ENCODE results near the gene SCAMP3. TPM values are rescaled to one million over a fixed set of nuclear protein-coding genes. Genes with fewer than 3 reads are reported as not detected.
"Not testable (repeated sequence)": the region's sequence is repeated elsewhere in the genome, so short reads cannot be mapped to it uniquely, and the experiment has no call there.

Gene SCAMP3
- total RNA-seq, 1 donor from 2014 or later, result 65.8 TPM

- no peaks in the 10 kb centered on the region for H3K36me3 Mint-ChIP-seq (ENCODE audit: unreplicated experiment)
- H3K27ac Mint-ChIP-seq (ENCODE audit: unreplicated experiment), result no peak overlapping the region
- H3K9me3 Mint-ChIP-seq (ENCODE audit: unreplicated experiment), result no peaks in the 10 kb centered on the region
- no peaks in the 10 kb centered on the region for H3K27me3 Mint-ChIP-seq (ENCODE audit: unreplicated experiment)
- no peak for TF ChIP-seq CTCF (IDR thresholded peaks at IDR 0.05; ENCODE audit: partially characterized antibody, unreplicated experiment)
- no peak overlapping the region for H3K4me3 Mint-ChIP-seq (ENCODE audit: unreplicated experiment)
- DNase-seq, result no peak
- peaks cover 4% of the 10 kb centered on the region for H3K4me1 Mint-ChIP-seq (ENCODE audit: low read depth, unreplicated experiment)
Observed at GRCh38 chr1:155236451-155236850, 25.7 kb downstream of the SCAMP3 start.

DNA sequence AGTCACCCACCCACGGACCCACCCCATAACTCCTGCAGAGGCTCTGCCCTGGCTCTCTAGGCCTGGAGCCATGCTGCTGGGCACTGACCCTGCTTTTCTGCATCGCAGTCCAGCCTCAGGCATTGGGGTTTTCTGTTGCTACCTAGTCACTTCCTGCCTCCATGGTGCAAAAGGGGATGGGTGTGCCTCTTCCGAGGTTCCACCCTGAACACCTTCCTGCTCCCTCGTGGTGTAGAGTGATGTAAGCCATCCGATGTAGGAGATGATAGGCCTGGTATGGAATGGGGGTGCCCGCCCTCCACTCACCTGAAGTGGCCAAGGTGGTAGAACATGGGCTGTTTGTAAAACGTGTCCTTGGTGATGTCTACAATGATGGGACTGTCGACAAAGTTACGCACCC is 26.8 kb downstream of the SCAMP3 start:
- not testable (repeated sequence) for H3K27ac Mint-ChIP-seq (ENCODE audit: unreplicated experiment); H3K4me1 Mint-ChIP-seq (ENCODE audit: low read depth, unreplicated experiment); H3K27me3 Mint-ChIP-seq (ENCODE audit: unreplicated experiment); H3K4me3 Mint-ChIP-seq (ENCODE audit: unreplicated experiment); H3K36me3 Mint-ChIP-seq (ENCODE audit: unreplicated experiment); DNase-seq; H3K9me3 Mint-ChIP-seq (ENCODE audit: unreplicated experiment)

- peaks cover 12% of the 10 kb centered on the region for H3K27me3 Mint-ChIP-seq (ENCODE audit: unreplicated experiment)
- H3K27ac Mint-ChIP-seq (ENCODE audit: unreplicated experiment); DNase-seq; H3K4me3 Mint-ChIP-seq (ENCODE audit: unreplicated experiment); H3K9me3 Mint-ChIP-seq (ENCODE audit: unreplicated experiment); H3K4me1 Mint-ChIP-seq (ENCODE audit: low read depth, unreplicated experiment); H3K36me3 Mint-ChIP-seq (ENCODE audit: unreplicated experiment): not testable (repeated sequence)
Observed at GRCh38 chr1:155233502-155233901, 28.7 kb downstream of the SCAMP3 start.

DNA sequence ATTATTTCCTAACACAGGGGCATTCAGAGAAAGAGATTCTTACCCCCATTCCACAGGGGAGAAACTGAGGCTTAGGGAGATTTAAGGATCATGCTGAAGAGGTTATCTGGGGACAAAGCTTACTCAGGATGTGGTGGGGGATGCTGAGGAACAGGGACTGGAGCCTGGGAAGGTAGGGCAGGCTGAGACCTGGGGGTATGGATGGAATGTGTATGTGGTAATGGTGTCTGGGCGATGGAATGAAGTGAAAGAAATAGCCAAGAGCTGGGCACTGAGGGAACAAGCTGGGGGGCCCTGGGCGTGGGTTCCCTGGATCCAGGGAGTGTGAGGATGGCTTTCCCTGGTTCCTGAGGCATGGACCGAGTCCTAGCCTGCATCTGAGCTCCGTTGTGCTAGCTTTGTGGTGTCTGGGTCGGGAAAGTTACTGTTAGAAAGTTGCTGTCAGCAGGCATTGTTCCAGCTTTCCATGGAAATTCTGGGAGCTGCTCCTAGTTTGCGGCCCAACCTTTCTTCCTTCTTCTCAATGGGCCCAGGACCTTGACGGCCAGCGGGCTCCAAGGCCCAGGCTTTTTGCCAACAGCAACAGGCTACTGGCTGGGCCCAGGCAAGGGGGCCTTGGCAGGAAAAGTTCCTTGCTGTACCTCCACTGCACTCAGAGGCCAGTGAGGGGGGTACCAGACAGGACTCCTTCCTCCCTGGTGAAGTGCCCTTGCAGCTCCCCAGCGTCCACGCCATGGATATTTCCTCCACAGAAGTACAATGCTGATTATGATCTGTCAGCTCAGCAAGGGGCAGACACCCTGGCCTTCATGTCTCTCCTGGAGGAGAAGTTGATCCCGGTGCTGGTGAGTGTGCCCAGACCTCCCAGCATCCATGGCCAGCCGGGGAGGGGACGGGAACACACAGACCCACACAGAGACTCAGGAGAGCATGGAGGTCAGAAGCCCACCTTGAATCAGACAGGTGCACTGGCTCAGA is 29.9 kb downstream of the SCAMP3 start:
- not testable (repeated sequence) for H3K36me3 Mint-ChIP-seq (ENCODE audit: unreplicated experiment); H3K4me3 Mint-ChIP-seq (ENCODE audit: unreplicated experiment); H3K9me3 Mint-ChIP-seq (ENCODE audit: unreplicated experiment); DNase-seq; H3K4me1 Mint-ChIP-seq (ENCODE audit: low read depth, unreplicated experiment)
- H3K27me3 Mint-ChIP-seq (ENCODE audit: unreplicated experiment), result peaks cover 13% of the 10 kb centered on the region
- H3K27ac Mint-ChIP-seq (ENCODE audit: unreplicated experiment), result peak overlapping the region; percentile 8

GRCh38 chr1:155231302-155231701 is 30.9 kb downstream of the SCAMP3 start:
- H3K4me1 Mint-ChIP-seq (ENCODE audit: low read depth, unreplicated experiment); H3K36me3 Mint-ChIP-seq (ENCODE audit: unreplicated experiment); H3K27ac Mint-ChIP-seq (ENCODE audit: unreplicated experiment); DNase-seq: not testable (repeated sequence)
- H3K4me3 Mint-ChIP-seq (ENCODE audit: unreplicated experiment), result peak overlapping the region; percentile 42
- peaks cover 13% of the 10 kb centered on the region for H3K27me3 Mint-ChIP-seq (ENCODE audit: unreplicated experiment)
- H3K9me3 Mint-ChIP-seq (ENCODE audit: unreplicated experiment), result peaks cover 15% of the 10 kb centered on the region

- DNase-seq, result no peak
- Mint-ChIP-seq H3K27ac (ENCODE audit: unreplicated experiment) (peak overlapping the region; percentile 99), H3K27me3 (ENCODE audit: unreplicated experiment) (peaks cover 16% of the 10 kb centered on the region), H3K36me3 (ENCODE audit: unreplicated experiment) (no peaks in the 10 kb centered on the region), H3K9me3 (ENCODE audit: unreplicated experiment) (peaks cover 19% of the 10 kb centered on the region), H3K4me3 (ENCODE audit: unreplicated experiment) (peak overlapping the region; percentile 96), H3K4me1 (ENCODE audit: low read depth, unreplicated experiment) (peaks cover 9% of the 10 kb centered on the region)
- TF ChIP-seq CTCF (IDR thresholded peaks at IDR 0.05; ENCODE audit: partially characterized antibody, unreplicated experiment), result no peak
Observed at GRCh38 chr1:155228096-155228427, 34.1 kb downstream of the SCAMP3 start.
